AG08395 (cell line): ENCODE results near the gene TOR1B.
"Not testable (repeated sequence)": the region's sequence is repeated elsewhere in the genome, so short reads cannot be mapped to it uniquely, and the experiment has no call there.

ENCODE experiments used
- DNase-seq: peaks from one replicate; pipeline ENCODE4 v3.0.0; 2012; ENCODE audit warnings: mixed read lengths, low spot score

TOR1B gene

DNA sequence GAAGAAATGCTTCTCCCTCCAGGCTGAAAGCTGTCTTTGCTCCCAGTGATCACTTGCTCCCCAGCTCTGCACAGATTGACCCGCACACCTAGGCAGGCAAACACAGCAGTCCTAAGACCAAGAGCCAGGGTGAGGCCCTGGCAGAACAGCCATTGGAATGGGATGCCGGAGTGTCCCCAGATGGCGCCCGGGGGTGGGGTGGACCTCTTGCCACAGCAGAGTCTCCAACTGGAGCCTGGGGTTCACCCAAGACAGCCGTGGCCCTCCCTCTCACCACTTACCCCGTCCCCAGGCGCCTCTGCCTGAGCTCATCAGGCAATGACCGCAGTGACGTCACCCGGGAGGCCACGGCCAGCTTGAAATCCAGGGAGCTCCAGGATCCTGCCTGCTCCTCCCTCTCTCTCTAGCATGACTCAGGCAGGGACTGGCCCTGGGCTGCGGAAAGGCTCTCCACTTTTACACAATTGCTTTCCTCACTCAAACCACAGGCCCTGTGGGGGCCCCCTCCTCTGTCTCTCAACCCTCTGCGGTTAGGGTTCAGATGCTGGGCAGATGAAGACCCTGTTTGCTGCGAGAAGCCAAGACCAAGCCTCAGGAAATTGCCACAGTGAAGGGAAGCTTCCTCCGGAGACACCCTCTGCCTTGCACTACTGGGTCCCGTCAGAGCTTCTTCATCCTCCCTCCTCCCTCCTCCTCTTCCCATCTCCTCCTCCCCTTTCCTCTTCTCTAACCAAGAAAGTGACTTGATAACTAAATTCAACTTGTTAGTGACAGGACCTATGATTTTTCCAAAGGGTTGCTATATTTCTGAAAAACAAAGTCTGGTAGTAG is 25.8 kb upstream of the TOR1B start:
- peak; percentile 98 for DNase-seq

DNA sequence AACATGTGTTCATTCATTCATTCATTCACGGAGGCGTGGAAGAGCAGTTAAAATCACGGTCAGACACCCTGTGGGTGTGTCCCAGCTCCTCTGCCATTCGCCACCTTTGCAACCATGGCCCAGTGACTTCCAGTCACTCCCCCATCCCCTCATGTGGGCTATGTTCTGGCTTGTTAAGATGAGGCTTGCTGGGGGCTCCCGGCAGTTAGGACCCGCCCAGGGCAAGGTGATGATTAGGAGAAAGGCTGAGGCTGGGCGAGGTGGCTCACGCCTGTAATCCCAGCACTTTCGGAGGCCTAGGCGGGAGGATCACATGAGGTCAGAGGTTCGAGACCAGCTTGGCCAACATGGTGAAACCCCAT is 25.2 kb upstream of the TOR1B start:
- DNase-seq = no peak

DNA sequence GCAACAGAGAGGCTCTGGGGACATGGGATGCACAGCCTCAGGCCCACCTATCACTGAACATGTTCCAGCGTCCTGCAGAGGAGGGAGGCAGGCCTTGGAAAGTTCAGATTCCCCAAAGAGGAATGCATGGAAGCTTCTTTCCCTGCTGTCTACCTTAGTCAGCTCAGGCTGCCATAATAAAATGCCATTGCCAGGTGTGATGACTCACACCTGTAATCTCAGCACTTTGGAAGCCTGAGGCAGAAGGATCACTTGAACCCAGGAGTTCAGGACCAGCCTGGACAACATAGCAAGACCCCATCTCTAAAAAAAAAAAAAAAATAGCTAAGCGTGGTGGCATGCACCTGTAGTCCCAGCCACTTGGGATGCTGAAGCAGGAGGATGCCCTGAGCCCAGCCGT is 24.5 kb upstream of the TOR1B start:
- DNase-seq = no peak

DNA sequence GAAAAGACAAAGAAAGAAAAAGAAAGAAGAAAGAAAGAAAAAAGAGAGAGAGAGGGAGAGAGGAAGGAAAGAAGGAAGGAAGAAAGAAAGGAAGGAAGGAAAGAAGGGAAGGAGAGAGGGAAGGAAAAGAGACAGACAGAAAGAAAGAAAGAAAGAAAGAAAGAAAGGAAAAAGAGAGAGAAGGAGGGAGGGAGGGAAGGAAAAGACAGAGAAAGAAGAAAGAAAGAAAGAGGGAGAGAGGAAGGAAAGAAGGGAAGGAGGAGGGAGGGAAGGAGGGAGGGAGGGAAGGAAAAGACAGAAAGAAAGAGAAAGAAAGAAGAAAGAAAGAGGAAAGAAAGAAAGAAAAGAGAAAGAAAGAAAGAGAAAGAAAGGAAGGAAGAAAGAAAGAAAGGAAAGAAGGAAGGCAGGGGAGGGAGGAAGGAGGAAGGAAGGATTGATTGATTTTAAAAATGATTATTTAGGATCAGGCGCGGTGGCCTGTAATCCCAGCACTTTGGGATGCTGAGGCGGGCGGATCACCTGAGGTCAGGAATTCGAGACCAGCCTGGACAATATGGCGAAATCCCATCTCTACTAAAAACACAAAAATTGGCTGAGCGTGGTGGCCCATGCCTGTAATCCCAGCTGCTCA is 23.3 kb upstream of the TOR1B start:
- no peak for DNase-seq

DNA sequence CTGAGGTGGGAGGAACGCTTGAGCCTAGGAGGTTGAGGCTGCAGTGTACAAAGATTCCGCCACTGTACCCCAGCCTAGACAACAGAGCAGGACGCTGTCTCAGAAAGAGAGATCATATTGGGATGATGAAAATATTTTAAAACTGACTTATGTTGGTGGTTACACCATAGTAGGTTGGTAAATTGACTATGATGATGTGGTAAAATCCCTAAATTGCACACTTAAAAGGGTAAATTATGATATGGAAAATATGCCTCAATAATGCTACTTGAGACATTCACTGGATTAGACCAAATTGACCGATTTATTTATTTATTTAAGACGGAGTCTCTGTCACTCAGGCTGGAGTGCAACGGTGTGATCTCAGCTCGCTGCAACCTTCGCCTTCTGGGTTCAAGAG is 21.9 kb upstream of the TOR1B start:
- DNase-seq = no peak

DNA sequence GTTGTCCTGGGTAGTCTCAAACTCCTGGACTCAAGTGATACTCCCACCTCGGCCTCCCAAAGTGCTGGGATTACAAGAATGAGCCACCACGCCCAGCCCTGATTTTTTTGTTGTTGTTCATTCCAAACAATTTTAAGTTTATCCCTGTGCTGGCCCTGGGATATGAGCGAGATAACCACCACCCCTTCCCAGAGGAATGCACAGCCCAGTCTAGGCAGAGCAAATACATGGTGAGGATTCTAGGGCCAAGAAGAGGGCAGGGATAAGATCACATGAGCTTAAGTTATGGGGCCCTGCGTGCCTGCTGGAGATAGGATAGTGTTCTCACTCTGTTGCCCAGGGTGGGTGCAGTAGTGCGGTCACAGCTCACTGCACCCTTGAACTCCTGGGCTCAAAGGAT is 21.0 kb upstream of the TOR1B start:
- peak; percentile 14 for DNase-seq

DNA sequence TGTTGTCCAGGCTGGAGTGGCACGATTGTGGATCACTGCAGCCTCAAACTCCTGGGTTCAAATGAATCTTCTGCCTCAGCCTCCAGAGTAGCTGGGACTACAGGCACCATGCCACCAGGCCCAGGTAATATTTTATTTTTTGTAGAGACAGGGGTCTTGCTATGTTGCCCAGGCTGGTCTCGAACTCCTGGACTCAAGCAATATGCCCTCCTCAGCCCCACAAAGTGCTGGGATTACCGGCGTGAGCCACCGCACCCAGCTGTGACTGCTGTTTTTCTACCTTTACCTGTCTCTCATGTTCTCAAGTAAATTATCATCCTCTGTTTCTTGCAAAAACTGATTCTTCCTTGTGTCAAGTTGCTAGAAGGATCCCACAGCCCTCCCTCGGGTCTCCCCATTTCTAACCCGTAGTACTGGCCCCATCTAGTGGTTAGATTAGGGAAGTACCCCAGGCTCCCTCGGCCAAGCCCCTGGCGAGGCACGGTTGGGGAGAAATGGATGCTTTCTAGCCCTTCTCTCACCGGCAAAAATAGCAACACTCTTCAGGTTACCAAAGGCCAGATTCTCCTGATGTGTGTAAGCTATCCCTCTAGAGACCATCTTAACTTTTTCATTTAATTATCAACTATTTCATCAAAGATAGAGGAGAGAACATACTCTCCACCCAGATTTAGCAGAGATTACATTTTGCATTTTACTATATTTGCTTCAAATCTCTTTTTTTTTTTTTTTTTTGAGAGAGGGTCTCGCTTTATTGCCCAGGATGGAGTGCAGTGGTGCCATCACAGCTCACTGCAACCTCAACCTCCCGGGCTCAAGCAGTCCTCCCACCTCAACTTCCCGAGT is 19.2 kb upstream of the TOR1B start:
- peak; percentile 91 for DNase-seq

DNA sequence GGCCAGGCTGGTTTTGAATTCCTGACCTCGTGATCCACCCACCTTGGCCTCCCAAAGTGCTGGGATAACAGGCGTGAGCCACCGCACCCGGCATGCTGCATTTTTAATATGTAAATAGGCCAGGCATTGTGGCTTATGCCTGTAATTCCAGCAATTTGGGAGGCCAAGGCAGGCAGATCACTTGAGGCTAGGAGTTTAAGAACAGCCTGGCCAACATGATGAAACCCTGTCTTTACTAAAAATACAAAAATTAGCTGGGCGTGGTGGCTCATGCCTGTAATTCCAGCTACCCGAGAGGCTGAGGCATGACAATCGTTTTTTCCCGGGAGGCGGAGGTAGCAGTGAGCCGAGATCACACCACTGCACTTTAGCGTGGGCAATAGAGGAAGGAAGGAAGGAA is 18.0 kb upstream of the TOR1B start:
- not testable (repeated sequence) for DNase-seq

DNA sequence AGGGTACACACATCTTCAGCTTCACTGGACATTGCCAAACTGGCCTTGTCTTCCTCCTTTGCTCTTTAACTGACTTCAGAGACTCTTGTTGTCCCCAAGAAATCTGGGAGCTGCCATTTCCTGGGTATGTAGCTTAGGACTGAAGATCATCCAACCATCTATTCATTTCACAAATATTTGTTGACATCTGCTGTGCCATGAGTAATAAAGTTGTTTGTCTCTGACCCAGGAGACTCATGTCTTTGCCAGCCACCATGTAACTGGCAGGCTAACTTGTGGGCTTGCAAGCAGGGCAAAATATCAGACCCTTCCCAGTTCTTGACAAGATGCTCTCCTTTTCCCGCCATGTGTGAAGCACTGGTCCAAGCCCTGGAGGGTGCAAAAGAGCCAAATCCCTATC is 17.1 kb upstream of the TOR1B start:
- DNase-seq = peak; percentile 10

DNA sequence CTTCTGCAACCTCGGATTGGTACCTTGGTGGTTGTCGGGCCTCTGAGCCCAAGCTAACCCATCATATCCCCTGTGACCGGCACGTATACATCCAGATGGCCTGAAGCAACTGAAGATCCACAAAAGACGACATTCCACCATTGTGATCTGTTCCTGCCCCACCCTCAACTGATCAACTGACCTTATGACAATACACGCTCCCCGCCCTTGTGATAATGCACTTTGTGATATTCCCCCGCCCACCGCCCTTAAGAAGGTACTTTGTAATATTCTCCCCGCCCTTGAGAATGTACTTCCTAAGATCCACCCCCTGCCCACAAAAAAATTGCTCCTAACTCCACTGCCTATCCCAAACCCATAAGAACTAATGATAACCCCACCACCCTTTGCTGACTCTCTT is 16.5 kb upstream of the TOR1B start:
- DNase-seq = no peak

DNA sequence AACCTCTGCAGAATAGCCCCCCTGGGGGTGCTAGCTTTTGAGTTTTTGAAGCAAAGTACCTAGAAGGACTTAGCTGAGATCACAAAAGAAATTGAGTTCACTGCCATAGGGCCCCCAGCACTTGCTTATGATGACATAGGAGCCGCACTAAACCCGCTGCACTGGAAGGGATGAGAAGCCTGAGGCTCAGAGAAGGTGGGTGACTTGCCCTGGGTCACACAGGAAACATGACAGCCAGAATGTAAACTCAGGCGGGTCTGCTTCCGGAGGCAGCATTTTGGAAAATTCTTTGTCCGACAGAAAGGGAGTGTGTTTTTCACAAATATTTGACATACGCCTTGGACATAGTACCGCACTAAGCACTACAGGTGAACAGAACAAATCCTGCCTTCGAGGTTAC is 8.4 kb upstream of the TOR1B start:
- no peak for DNase-seq

DNA sequence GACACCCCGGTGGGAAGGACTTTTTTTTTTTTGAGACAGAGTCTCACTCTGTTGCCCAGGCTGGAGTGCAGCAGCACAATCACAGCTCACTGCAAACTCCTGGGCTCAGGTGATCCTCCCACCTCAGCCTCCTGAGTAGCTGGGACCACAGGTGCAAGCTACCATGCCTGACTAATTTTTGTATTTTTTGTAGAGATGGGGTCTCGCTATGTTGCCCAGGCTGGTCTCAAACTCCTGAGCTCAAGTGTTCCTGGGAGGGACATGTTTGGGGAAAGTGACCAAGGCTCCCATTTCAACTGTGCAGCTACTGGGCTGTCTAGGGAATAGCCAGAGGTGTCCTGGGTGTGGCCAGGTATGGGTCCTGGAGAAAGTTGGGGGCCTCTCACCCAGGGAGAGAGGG is 7.0 kb upstream of the TOR1B start:
- not testable (repeated sequence) for DNase-seq

DNA sequence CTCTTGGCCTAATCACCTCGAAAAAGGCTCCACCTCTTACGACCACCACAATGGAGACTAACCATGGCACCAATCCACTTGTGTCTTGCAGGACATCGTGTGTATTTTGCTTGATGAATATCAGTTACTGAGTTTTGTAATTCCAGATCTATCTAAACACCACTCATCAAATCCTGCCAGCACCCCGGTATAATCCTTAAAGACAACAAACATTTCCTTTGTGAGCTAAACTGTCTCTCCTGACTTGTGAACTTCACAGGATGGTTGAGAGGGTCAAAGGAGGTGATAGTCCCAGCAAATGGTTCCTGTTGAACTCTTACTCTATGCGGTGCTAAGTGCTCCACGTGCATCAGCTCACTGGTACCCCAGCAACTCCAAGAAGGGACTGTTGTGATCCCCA is 4.0 kb upstream of the TOR1B start:
- DNase-seq = no peak

DNA sequence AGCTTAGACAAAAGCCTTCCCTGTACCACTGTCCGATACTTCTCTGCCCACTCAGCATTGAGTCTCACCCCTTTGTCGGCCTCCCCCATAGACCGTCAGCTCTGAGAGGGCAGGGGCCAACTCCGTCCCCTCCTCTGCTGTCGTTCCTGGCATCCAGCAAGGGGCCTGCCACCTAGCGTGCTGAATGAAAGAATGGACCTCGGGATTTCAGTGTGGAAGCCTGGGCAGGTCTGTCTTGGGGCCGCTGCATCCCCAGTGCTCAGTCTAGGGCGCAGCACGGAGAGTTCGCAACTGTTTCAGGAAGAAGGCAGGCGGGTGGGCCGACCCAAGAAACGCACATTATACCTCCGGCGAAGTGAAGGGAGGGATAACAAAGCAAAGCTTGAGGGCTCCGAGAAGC is 1.5 kb upstream of the TOR1B start:
- DNase-seq = no peak

DNA sequence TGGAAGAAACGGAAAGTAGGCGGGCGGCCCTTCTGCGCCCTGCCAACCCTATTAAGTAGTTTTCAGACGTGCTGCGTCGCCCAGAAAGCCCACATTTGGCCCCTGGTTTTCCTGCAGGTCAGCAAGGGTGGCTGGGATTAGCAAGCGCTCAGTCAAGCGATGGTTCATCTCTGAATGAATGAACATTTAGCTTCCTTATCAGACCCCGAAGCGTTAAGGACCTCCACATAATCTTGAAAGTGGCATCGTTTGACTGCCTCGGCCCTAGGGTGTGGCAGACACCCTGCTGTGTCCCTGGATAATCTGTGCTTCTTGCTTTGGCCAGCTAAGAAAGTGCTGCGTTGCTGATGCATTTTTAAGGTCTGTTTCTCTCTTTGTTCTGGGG is 684 bp downstream of the TOR1B start:
- DNase-seq = no peak

DNA sequence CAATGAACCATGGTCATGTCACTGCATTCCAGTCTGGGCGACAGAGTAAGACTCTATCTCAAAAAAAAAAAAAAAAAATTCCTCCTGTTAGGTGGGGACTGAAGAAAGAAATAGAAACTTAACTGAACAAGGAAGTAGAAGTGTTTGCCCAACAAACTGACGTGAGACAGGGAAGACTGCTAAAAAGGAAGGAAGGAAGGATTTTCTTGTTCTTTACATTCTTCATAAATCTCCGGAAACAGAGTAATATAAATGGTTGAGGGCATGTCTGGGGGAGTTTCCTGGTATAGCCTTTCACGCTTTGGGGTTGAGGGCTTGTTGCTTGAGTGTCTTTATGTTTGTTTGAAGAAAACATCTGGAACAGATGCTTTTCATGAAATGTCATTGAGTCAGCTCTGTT is 3.1 kb downstream of the TOR1B start:
- DNase-seq = no peak

DNA sequence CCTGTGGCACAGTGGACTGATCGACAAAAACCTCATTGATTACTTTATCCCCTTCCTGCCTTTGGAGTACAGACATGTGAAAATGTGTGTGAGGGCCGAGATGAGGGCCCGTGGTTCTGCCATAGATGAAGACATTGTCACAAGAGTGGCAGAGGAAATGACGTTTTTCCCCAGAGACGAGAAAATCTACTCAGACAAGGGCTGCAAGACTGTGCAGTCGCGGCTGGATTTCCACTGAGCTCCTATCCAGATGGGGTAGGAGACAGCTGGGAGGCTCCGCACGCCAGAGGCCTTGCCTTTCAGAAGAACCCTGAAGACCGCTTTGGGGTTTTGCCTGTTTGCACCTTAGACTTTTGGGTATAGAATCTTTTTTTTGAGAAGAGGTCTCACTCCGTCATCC is 6.4 kb downstream of the TOR1B start:
- DNase-seq = no peak

DNA sequence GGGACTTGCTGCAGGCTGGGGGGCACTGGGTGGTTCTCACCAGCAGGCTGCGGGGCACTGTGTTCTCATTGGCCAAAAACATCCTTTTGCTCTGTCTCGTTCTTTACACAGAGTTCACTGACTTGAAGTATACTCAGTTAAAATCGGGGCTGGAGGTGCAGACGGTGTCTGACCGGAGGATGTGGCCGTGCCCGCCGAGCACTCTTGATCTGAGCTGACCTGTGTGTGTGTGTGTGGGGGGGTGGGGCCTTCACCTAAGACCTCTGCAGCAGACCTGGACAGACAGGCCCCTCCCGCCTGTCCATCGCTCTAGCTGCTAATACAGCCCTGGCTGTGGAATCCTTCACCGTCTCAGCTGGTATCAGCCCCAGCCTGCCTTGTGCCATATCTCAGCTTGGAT is 7.1 kb downstream of the TOR1B start:
- DNase-seq = no peak

DNA sequence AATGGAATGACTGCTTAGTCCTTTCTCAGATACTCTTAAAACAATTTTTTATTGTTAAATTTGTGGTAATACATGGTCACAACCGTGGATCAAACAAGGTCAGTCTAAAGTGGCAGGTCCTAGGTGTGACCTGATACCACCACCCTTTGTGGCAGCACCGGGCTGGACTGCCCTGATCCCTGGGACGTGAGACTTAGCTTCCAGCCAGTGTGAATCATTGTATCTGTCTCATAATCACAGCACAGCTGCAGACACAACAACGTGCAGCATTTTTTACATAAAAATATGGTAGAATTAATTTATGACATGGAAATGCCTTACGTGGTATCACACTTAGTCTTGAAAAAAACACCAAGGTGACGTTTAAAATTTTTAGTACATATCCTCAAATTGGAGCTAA is 7.8 kb downstream of the TOR1B start:
- DNase-seq = no peak

DNA sequence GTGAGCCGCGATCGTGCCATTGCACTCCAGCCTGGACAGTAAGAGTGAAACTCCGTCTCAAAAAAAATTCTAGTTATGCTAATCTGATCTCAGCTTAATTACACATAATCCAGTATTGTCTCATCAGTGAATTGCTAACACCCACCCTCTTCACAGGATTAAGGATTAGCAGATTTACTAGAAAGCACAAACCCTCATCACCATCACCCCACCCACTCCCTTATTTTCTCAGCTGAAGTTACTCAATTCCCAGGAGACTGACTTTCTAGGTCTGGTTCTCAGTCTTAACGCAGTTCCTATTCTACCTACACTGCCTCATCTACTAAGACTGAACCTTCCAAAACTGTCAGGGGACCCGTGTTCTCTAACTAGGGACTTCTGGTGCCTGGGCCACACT is 9.0 kb downstream of the TOR1B start:
- DNase-seq = no peak

DNA sequence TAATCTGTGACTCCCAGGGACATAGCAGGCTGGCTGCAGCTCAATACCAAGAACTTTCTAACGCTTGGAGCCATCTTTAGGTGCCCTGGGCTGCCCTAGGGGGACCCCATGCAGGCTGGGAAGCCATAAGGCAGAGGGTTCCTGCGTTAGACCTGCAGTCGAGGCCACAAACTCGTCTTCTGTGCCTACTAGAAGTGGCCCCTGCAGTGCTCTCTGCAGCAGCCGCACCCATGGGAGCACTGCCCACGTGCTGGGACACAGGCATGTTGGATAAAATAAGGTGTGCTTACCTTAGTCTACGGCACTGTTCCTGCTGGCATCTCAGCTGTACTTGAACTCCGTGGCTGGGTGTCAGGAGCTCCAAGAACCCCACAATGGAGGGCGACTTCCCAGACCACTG is 9.4 kb downstream of the TOR1B start:
- DNase-seq = no peak

DNA sequence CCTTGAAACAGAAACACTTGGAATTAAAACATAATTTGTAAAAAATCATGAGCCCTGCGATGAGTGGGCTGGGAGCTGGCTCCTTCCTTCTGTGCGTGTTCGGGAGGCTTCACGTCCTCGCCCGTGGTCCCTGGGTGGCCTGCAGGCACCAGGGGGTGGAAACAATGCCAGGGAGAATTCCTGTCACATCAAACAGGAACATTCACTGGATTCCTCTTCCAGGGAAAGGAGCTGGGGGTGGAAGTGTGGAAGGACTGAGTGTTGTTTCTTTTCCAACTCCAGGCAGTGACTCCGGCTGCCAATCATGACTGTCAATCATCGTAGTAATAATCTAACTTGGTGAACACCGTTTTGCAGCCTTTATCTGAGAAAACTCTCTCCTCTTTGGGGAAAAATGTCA is 10.7 kb downstream of the TOR1B start:
- no peak for DNase-seq
